H1 (cell line): Measurements from ENCODE around the gene ZSWIM6. TPM values are rescaled to one million over a fixed set of nuclear protein-coding genes. Genes with fewer than 3 reads are reported as not detected.

Source experiments
- BACH1 ChIP-seq: IDR thresholded peaks from 2 replicates; pipeline ENCODE4 v1.6.1; 2012; ENCODE audit warnings: low read length, improper control_type of control experiment
- CBX5 ChIP-seq: fragments of 300-800, 300-1000 bp; sonication (generic); IDR thresholded peaks from 2 replicates; pipeline ENCODE4 v1.7.1; 2016; ENCODE audit warnings: antibody characterized with exemption, low read length, low read depth
- CBX8 ChIP-seq: fragments of 300-800, 300-1000 bp; sonication (generic); IDR thresholded peaks from 2 replicates; pipeline ENCODE4 v1.7.1; 2016; ENCODE audit warnings: low read depth, low read length, borderline replicate concordance
- CTBP2 ChIP-seq: IDR thresholded peaks from 2 replicates; pipeline ENCODE4 v1.7.0; 2011; ENCODE audit warnings: borderline replicate concordance, mild to moderate bottlenecking, moderate library complexity, mixed read lengths, low read length; ENCODE audit not compliant: insufficient read depth, insufficient read length
- EGR1 ChIP-seq: IDR thresholded peaks from 2 replicates; pipeline ENCODE4 v1.6.1; 2011; ENCODE audit warnings: low read depth, low read length, borderline replicate concordance
- GABPA ChIP-seq: IDR thresholded peaks from 2 replicates; pipeline ENCODE4 v1.6.1; 2011; ENCODE audit warnings: mild to moderate bottlenecking, low read length, moderate library complexity, borderline replicate concordance; ENCODE audit not compliant: insufficient read depth
- JUND ChIP-seq: IDR thresholded peaks from 2 replicates; pipeline ENCODE4 v1.6.1; 2011; ENCODE audit warnings: mild to moderate bottlenecking, improper control_type of control experiment, low read length
- NANOG ChIP-seq: IDR thresholded peaks from 2 replicates; pipeline ENCODE4 v1.6.1; 2011; ENCODE audit warnings: low read length, low read depth, mild to moderate bottlenecking, inconsistent platforms; ENCODE audit not compliant: insufficient read depth, poor library complexity, severe bottlenecking
- PHF8 ChIP-seq: fragments of 200-600 bp; sonication (generic); conservative IDR thresholded peaks from 2 replicates; pipeline ENCODE4 v1.7.1; 2012; ENCODE audit warnings: low read depth, mild to moderate bottlenecking, inconsistent platforms, low read length, moderate library complexity
- POLR2A ChIP-seq, 2 experiments: IDR thresholded peaks; 1 replicate in 1 of 2; 2 replicates in 1 of 2; pipeline ENCODE4 v1.6.1; 2011; ENCODE audit warnings: low read depth in 2 of 2, low read length in 2 of 2, mild to moderate bottlenecking in 2 of 2; ENCODE audit errors: control extremely low read depth in 1 of 2
- RAD21 ChIP-seq, 2 experiments: IDR thresholded peaks in 1 of 2; conservative IDR thresholded peaks in 1 of 2; 2 replicates each; pipeline ENCODE4 v1.6.1; 2011; ENCODE audit warnings: low read depth in 2 of 2, low read length in 2 of 2, improper control_type of control experiment in 1 of 2, inconsistent platforms in 1 of 2, mild to moderate bottlenecking in 1 of 2, moderate library complexity in 1 of 2
- RBBP5 ChIP-seq: IDR thresholded peaks from 2 replicates; pipeline ENCODE4 v1.7.1; 2012; ENCODE audit warnings: low read depth, mild to moderate bottlenecking, inconsistent platforms, low read length, moderate library complexity, borderline replicate concordance
- SAP30 ChIP-seq: fragments of 300-600 bp; sonication (generic); IDR thresholded peaks from 2 replicates; pipeline ENCODE4 v1.7.1; 2012; ENCODE audit warnings: low read length, moderate library complexity, mild to moderate bottlenecking, inconsistent platforms; ENCODE audit not compliant: insufficient read depth, insufficient replicate concordance
- SIRT6 ChIP-seq: IDR thresholded peaks from one replicate; pipeline ENCODE4 v1.7.1; 2012; ENCODE audit warnings: low read length, inconsistent platforms
- SIX5 ChIP-seq: IDR thresholded peaks from 2 replicates; pipeline ENCODE4 v1.6.1; 2011; ENCODE audit warnings: mild to moderate bottlenecking, low read depth, low read length
- TEAD4 ChIP-seq: IDR thresholded peaks from 2 replicates; pipeline ENCODE4 v1.6.1; 2012; ENCODE audit warnings: low read depth, low read length, inconsistent platforms, mixed read lengths
- ZNF274 ChIP-seq: IDR thresholded peaks from 2 replicates; pipeline ENCODE4 v1.7.0; 2012; ENCODE audit warnings: low read length, borderline replicate concordance; ENCODE audit errors: extremely low read depth
- polyA plus RNA-seq, 7 experiments: library from polyadenylated mRNA; depleted of rRNA in 3 of 7; stranded (reverse) in 5 of 7; unstranded in 2 of 7; fragments of >200 nt in 5 of 7; fragments of 200-250 nt in 2 of 7; gene quantifications; 1 replicate in 5 of 7; 2 replicates in 1 of 7; 4 replicates in 1 of 7; pipeline versions ENCODE4 v1.2.1 to v1.2.3, GENCODE V29; 2011 to 2013; ENCODE audit warnings: missing spikeins in 2 of 7, mixed read lengths in 2 of 7
- total RNA-seq: library from RNA; stranded (reverse); fragmentation: NEBNext Ultra II Directional; extraction: Animal tissue kit (Norgen Biotek cat#: 25700); gene quantifications from 2 replicates; pipeline ENCODE4 v1.2.1, GENCODE V29; 2021
- TF ChIP-seq, protein P1 (sequence below): IDR thresholded peaks from 2 replicates; pipeline ENCODE4 v1.6.1; 2012; ENCODE audit warnings: inconsistent platforms
- TF ChIP-seq, protein P2 (sequence below): IDR thresholded peaks from 2 replicates; pipeline ENCODE4 v1.6.1; 2012; ENCODE audit warnings: low read length, inconsistent platforms

ZSWIM6 gene
- total and polyA plus RNA-seq, 2 of the 8 experiments (the other 6 are each of a cell fraction or from before 2014, with no cell fraction given), result 7.9 to 12.4 TPM

- no peak for TF ChIP-seq RAD21 (IDR thresholded peaks at IDR 0.05 in 1 of 2, conservative IDR thresholded peaks at IDR 0.05 in 1 of 2; ENCODE audit: low read depth in 2 of 2, low read length in 2 of 2)
- no peak for TF ChIP-seq SIRT6
- no peak for TF ChIP-seq ZNF274
- TF ChIP-seq SAP30, result no peak
- TF ChIP-seq NANOG, result no peak
- no peak for TF ChIP-seq GABPA
- no peak; the same call in 1 of the 2 replicates for TF ChIP-seq RBBP5
- TF ChIP-seq POLR2A (IDR thresholded peaks at IDR 0.05; ENCODE audit: control extremely low read depth in 1 of 2, low read depth in 2 of 2, low read length in 2 of 2), result peak; percentile 89 to 93
- no peak for TF ChIP-seq CBX5
- TF ChIP-seq CTBP2, result no peak
- TF ChIP-seq CBX8, result no peak
- TF ChIP-seq, protein P1, sequence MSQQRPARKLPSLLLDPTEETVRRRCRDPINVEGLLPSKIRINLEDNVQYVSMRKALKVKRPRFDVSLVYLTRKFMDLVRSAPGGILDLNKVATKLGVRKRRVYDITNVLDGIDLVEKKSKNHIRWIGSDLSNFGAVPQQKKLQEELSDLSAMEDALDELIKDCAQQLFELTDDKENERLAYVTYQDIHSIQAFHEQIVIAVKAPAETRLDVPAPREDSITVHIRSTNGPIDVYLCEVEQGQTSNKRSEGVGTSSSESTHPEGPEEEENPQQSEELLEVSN, result no peak
- no peak for TF ChIP-seq TEAD4
- TF ChIP-seq BACH1, result peak; percentile 82
- no peak for TF ChIP-seq JUND
- peak; percentile 2; the same call in 1 of the 2 replicates for TF ChIP-seq PHF8
- TF ChIP-seq, protein P2, sequence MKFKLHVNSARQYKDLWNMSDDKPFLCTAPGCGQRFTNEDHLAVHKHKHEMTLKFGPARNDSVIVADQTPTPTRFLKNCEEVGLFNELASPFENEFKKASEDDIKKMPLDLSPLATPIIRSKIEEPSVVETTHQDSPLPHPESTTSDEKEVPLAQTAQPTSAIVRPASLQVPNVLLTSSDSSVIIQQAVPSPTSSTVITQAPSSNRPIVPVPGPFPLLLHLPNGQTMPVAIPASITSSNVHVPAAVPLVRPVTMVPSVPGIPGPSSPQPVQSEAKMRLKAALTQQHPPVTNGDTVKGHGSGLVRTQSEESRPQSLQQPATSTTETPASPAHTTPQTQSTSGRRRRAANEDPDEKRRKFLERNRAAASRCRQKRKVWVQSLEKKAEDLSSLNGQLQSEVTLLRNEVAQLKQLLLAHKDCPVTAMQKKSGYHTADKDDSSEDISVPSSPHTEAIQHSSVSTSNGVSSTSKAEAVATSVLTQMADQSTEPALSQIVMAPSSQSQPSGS, result no peak
- no peak for TF ChIP-seq SIX5
- TF ChIP-seq EGR1, result no peak
These were observed at the start of gene ZSWIM6 (continued) for GRCh38 chr5:61331407-61332357.
